Sigmoid colon (tissue), 7 donors: ENCODE results near the gene BACE2. TPM values are rescaled to one million over a fixed set of nuclear protein-coding genes. Genes with fewer than 3 reads are reported as not detected.
"Not testable (repeated sequence)": the region's sequence is repeated elsewhere in the genome, so short reads cannot be mapped to it uniquely, and the experiment has no call there.

ENCODE experiments used
- DNase-seq: peaks from one replicate; pipeline ENCODE4 v3.0.0-alpha.2; 2019
- H3K27ac ChIP-seq, 4 donors: fragments of 200-600 bp; sonication (generic); one replicate each; pipeline ENCODE4 v1.5.1; 2016 to 2019; ENCODE audit warnings: mild to moderate bottlenecking in 1 of 4
- H3K27me3 ChIP-seq, 3 donors: fragments of 200-600 bp; sonication (generic); one replicate each; pipeline ENCODE4 v1.5.1; 2019; ENCODE audit warnings: mild to moderate bottlenecking in 1 of 3
- H3K36me3 ChIP-seq, 4 donors: fragments of 200-600 bp; sonication (generic); one replicate each; pipeline ENCODE4 v1.5.1; 2016 to 2019
- H3K4me1 ChIP-seq, 4 donors: fragments of 200-600 bp; sonication (generic); one replicate each; pipeline ENCODE4 v1.5.1; 2017 to 2019
- H3K4me3 ChIP-seq, 4 donors: fragments of 200-600 bp; sonication (generic); one replicate each; pipeline ENCODE4 v1.5.1; 2017 to 2019; ENCODE audit warnings: mild to moderate bottlenecking in 2 of 4, moderate library complexity in 1 of 4
- H3K9me3 ChIP-seq, 4 donors: fragments of 200-600 bp in 3 of 4; sonication (generic) in 3 of 4; one replicate each; pipeline versions ENCODE4 v1.5.1 to v1.6.1; 2013 to 2019
- EP300 ChIP-seq, 4 donors: sonication (generic); formaldehyde crosslinking; IDR thresholded peaks; one replicate each; pipeline ENCODE4 v1.6.1; 2017; ENCODE audit warnings: antibody characterized with exemption in 4 of 4
- POLR2A ChIP-seq, 2 donors: fragments of 450-650 bp; IDR thresholded peaks; one replicate each; pipeline ENCODE4 v1.6.1; 2016; ENCODE audit warnings: antibody characterized with exemption in 2 of 2, mild to moderate bottlenecking in 2 of 2, moderate library complexity in 2 of 2
- POLR2AphosphoS5 ChIP-seq, 4 donors: sonication (generic); formaldehyde crosslinking; IDR thresholded peaks; one replicate each; pipeline ENCODE4 v1.6.1; 2017; ENCODE audit warnings: antibody characterized with exemption in 4 of 4
- WGBS, 2 donors: extraction: QIAGEN DNeasy Blood & Tissue Kit; methylation state at CpG; one replicate each; pipeline ENCODE4 v1.1.7; 2013; 5-methylcytosine and 5-hydroxymethylcytosine counted together
- intact Hi-C: fragments of 100-400 bp; cut with DNase I; formaldehyde crosslinking; loops from one replicate; pipeline ENCODE4 v1.15.1; 2023
- polyA plus RNA-seq, 3 donors: library from polyadenylated mRNA; stranded (reverse); fragments of 200-250 nt; gene quantifications; one replicate each; pipeline ENCODE4 v1.2.3, GENCODE V29; 2013
- total RNA-seq, 4 donors: library from RNA; depleted of rRNA; stranded (reverse); fragments of >200 nt; gene quantifications; one replicate each; pipeline ENCODE4 v1.1.0, GENCODE V29; 2016
- TF ChIP-seq, protein P1 (sequence below), 4 experiments: fragments of 450-650 bp in 3 of 4; fragments of 200-600 bp in 1 of 4; IDR thresholded peaks; one replicate each; pipeline ENCODE4 v1.5.1; 2016 to 2019; ENCODE audit warnings: antibody characterized with exemption in 4 of 4, mild to moderate bottlenecking in 3 of 4, moderate library complexity in 2 of 4
- donor health status: healthy with polysubstance abuse.
- donor health status: Bipolar disorder and iron deficiency.
- donor health status: healthy.

Gene BACE2
- total and polyA plus RNA-seq, 7 donors: 12.0 to 204 (median 52.8) TPM

GRCh38 chr21:41195311-41195710 lies 27.4 kb downstream of the BACE2 start:
- Histone ChIP-seq H3K27ac (no peak overlapping the region), H3K4me1 (peaks cover 0 to 6% (median 0%) of the 10 kb centered on the region in 4 donors), H3K9me3 (no peaks in the 10 kb centered on the region), H3K36me3 (no peaks in the 10 kb centered on the region), H3K27me3 (no peaks in the 10 kb centered on the region), H3K4me3 (no peak overlapping the region)
- intact Hi-C loops: no loop called here
- DNase-seq: no peak
- WGBS, 2 donors: 66 to 76% methylated on average over 5 of the region's 5 CpGs
- TF ChIP-seq POLR2A (IDR thresholded peaks at IDR 0.05) (no peak), POLR2AphosphoS5 (IDR thresholded peaks at IDR 0.05) (no peak), EP300 (IDR thresholded peaks at IDR 0.05) (no peak)
- TF ChIP-seq, protein P1, sequence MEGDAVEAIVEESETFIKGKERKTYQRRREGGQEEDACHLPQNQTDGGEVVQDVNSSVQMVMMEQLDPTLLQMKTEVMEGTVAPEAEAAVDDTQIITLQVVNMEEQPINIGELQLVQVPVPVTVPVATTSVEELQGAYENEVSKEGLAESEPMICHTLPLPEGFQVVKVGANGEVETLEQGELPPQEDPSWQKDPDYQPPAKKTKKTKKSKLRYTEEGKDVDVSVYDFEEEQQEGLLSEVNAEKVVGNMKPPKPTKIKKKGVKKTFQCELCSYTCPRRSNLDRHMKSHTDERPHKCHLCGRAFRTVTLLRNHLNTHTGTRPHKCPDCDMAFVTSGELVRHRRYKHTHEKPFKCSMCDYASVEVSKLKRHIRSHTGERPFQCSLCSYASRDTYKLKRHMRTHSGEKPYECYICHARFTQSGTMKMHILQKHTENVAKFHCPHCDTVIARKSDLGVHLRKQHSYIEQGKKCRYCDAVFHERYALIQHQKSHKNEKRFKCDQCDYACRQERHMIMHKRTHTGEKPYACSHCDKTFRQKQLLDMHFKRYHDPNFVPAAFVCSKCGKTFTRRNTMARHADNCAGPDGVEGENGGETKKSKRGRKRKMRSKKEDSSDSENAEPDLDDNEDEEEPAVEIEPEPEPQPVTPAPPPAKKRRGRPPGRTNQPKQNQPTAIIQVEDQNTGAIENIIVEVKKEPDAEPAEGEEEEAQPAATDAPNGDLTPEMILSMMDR (IDR thresholded peaks at IDR 0.05): no peak

DNA sequence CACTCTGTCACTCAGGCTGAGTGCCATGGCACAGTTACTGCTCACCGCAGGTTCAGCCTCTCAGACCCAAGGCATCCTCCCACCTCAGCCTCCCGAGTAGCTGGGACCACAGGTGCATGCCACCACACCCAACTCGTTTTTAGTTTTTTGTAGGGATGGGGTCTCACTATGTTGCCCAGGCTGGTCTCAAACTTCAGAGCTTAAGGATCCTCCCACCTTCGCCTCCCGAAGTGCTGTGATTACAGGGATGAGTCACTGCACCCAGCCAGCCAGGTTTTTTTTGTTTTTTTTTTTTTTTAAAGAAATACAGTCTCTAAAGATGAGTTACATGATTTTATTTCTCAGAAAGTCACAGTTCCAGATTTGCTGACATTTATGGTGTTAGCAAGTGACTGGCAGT lies 29.0 kb downstream of the BACE2 start:
- no peaks in the 10 kb centered on the region for H3K36me3 ChIP-seq
- no peak overlapping the region for H3K27ac ChIP-seq
- no peak for DNase-seq
- no peaks in the 10 kb centered on the region for H3K9me3 ChIP-seq
- WGBS, 2 donors: 51 to 76% methylated on average over 5 of the region's 5 CpGs
- H3K4me3 ChIP-seq: no peak overlapping the region
- no peak for TF ChIP-seq POLR2AphosphoS5 (IDR thresholded peaks at IDR 0.05)
- no peak for TF ChIP-seq POLR2A (IDR thresholded peaks at IDR 0.05)
- TF ChIP-seq, protein P1 (IDR thresholded peaks at IDR 0.05): no peak
- no peak for TF ChIP-seq EP300 (IDR thresholded peaks at IDR 0.05)
- H3K27me3 ChIP-seq: no peaks in the 10 kb centered on the region
- intact Hi-C loops: no loop called here
- H3K4me1 ChIP-seq: peaks cover 0 to 6% (median 0%) of the 10 kb centered on the region in 4 donors

DNA sequence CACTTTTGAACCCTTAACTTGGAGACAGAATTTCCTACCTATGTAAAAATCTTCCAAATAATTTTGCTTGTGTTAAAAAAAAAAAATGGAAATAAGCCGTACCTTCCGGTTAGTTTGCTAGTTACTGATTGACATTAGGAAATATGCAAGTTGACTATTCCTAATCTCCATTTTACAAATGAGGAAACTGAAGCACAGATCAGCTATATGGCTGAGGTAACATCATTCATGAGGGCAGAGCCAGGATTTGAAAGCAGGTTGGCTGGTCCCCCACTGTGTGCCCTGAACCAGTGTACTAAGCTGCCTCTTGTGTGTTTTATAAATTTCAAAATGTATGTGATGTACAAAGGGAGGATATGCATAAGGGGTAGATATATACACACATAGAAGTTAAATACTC lies 29.6 kb downstream of the BACE2 start:
- DNase-seq: no peak
- intact Hi-C loops: no loop called here
- no peaks in the 10 kb centered on the region for H3K36me3 ChIP-seq
- peaks cover 0 to 6% (median 0%) of the 10 kb centered on the region in 4 donors for H3K4me1 ChIP-seq
- H3K27ac ChIP-seq: no peak overlapping the region
- H3K4me3 ChIP-seq: no peak overlapping the region
- TF ChIP-seq EP300 (IDR thresholded peaks at IDR 0.05) (no peak), POLR2AphosphoS5 (IDR thresholded peaks at IDR 0.05) (no peak), POLR2A (IDR thresholded peaks at IDR 0.05) (no peak)
- TF ChIP-seq, protein P1 (IDR thresholded peaks at IDR 0.05): no peak
- no peaks in the 10 kb centered on the region for H3K27me3 ChIP-seq
- 21 to 62% methylated on average over 2 of the region's 2 CpGs for WGBS, 2 donors
- no peaks in the 10 kb centered on the region for H3K9me3 ChIP-seq

DNA sequence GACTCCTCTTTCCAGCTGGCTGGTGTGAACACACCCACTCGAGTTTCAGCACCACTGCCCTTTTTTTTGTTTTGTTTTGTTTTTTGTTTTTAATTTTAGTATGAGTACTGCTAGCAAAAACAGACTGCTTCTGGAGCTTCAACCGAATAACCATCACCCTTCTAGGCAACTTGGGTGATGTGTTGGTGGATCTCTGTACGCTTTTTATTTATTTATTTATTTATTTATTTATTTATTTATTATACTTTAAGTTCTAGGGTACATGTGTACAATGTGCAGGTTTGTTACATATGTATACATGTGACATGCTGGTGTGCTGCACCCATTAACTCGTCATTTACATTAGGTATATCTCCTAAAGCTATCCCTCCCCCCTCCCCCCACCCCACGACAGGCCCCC lies 30.7 kb downstream of the BACE2 start:
- DNase-seq, H3K4me3 ChIP-seq, H3K36me3 ChIP-seq, H3K27me3 ChIP-seq, H3K27ac ChIP-seq, intact Hi-C loops, H3K9me3 ChIP-seq, H3K4me1 ChIP-seq: not testable (repeated sequence)
- 83 to 86% methylated on average over 5 of the region's 5 CpGs for WGBS, 2 donors

GRCh38 chr21:41199123-41199522 lies 31.2 kb downstream of the BACE2 start:
- H3K36me3 ChIP-seq: no peaks in the 10 kb centered on the region
- no peak overlapping the region for H3K27ac ChIP-seq
- H3K9me3 ChIP-seq: no peaks in the 10 kb centered on the region
- peaks cover 0 to 6% (median 0%) of the 10 kb centered on the region in 4 donors for H3K4me1 ChIP-seq
- 81 to 93% methylated on average over 10 of the region's 10 CpGs for WGBS, 2 donors
- no peak for DNase-seq
- H3K27me3 ChIP-seq: no peaks in the 10 kb centered on the region
- no peak overlapping the region for H3K4me3 ChIP-seq
- TF ChIP-seq, protein P1 (IDR thresholded peaks at IDR 0.05): no peak
- TF ChIP-seq EP300 (IDR thresholded peaks at IDR 0.05): no peak
- no peak for TF ChIP-seq POLR2AphosphoS5 (IDR thresholded peaks at IDR 0.05)
- TF ChIP-seq POLR2A (IDR thresholded peaks at IDR 0.05): no peak
- intact Hi-C loops: no loop called here
